GM23248 (cell line): ENCODE data around the gene DUSP28. TPM values are rescaled to one million over a fixed set of nuclear protein-coding genes. Genes with fewer than 3 reads are reported as not detected.

Experiments used
- DNase-seq: peaks from one replicate; pipeline ENCODE4 v3.0.0-alpha.2; 2015
- H2AFZ ChIP-seq: fragments of 200-600 bp; sonication (generic); 2 replicates; pipeline ENCODE4 v1.6.1; 2016; ENCODE audit warnings: antibody characterized with exemption
- H3F3A ChIP-seq: fragments of 200-600 bp; sonication (generic); 2 replicates; pipeline ENCODE4 v1.6.1; 2016; ENCODE audit warnings: mild to moderate bottlenecking, antibody characterized with exemption, mixed run types; ENCODE audit not compliant: insufficient read depth
- H3K27ac ChIP-seq: fragments of 200-600 bp; sonication (generic); 2 replicates; pipeline ENCODE4 v1.5.1; 2016; ENCODE audit warnings: mild to moderate bottlenecking
- H3K27me3 ChIP-seq: fragments of 200-600 bp; sonication (generic); replicated peaks from 2 replicates; pipeline ENCODE4 v1.6.1; 2016; ENCODE audit warnings: mild to moderate bottlenecking; ENCODE audit not compliant: insufficient read depth
- H3K36me3 ChIP-seq: fragments of 200-600 bp; sonication (generic); 2 replicates; pipeline ENCODE4 v1.6.1; 2016; ENCODE audit warnings: low read depth, mild to moderate bottlenecking
- H3K4me1 ChIP-seq: fragments of 200-600 bp; sonication (generic); 2 replicates; pipeline ENCODE4 v1.6.1; 2016; ENCODE audit warnings: mild to moderate bottlenecking; ENCODE audit not compliant: insufficient read depth
- H3K4me2 ChIP-seq: fragments of 200-600 bp; sonication (generic); one replicate; pipeline ENCODE4 v1.6.1; 2016; ENCODE audit warnings: mild to moderate bottlenecking; ENCODE audit not compliant: unreplicated experiment
- H3K4me3 ChIP-seq: fragments of 200-600 bp; sonication (generic); 2 replicates; pipeline ENCODE4 v1.5.1; 2016; ENCODE audit warnings: mild to moderate bottlenecking
- H3K79me2 ChIP-seq: fragments of 200-600 bp; sonication (generic); 2 replicates; pipeline ENCODE4 v1.6.1; 2016; ENCODE audit warnings: mild to moderate bottlenecking; ENCODE audit not compliant: insufficient read depth
- H3K9ac ChIP-seq: fragments of 200-600 bp; sonication (generic); 2 replicates; pipeline ENCODE4 v1.6.1; 2016; ENCODE audit warnings: mild to moderate bottlenecking
- H3K9me2 ChIP-seq: fragments of 200-600 bp; sonication (generic); 2 replicates; pipeline ENCODE4 v1.6.1; 2016; ENCODE audit warnings: mixed run types, mild to moderate bottlenecking, moderate library complexity; ENCODE audit not compliant: insufficient read depth
- H3K9me3 ChIP-seq: fragments of 200-600 bp; sonication (generic); one replicate; pipeline ENCODE4 v1.6.1; 2017; ENCODE audit warnings: low read depth
- H4K20me1 ChIP-seq: fragments of 200-600 bp; sonication (generic); 2 replicates; pipeline ENCODE4 v1.6.0; 2016; ENCODE audit not compliant: insufficient read depth
- EZH2 ChIP-seq: fragments of 200-600 bp; sonication (generic); IDR thresholded peaks from 2 replicates; pipeline ENCODE4 v1.6.1; 2018; ENCODE audit warnings: antibody characterized with exemption, mild to moderate bottlenecking; ENCODE audit not compliant: insufficient read depth, poor library complexity, severe bottlenecking
- EZH2phosphoT487 ChIP-seq: fragments of 200-600 bp; sonication (generic); IDR thresholded peaks from 2 replicates; pipeline ENCODE4 v1.6.1; 2018; ENCODE audit warnings: antibody characterized with exemption, moderate library complexity, mild to moderate bottlenecking, low read depth; ENCODE audit not compliant: insufficient read depth
- WGBS, 2 experiments: methylation state at CpG; one replicate each; pipeline ENCODE4 v1.1.6; 2015 to 2017; ENCODE audit warnings: low lambda C conversion rate in 2 of 2, low coverage in 1 of 2; ENCODE audit errors: missing lambda C conversion rate in 2 of 2; 5-methylcytosine and 5-hydroxymethylcytosine counted together
- in situ Hi-C: fragments of 300-500 bp; cut with MboI; formaldehyde crosslinking; loops from 2 replicates; pipeline ENCODE4 v1.15.0; 2020
- polyA plus RNA-seq: library from polyadenylated mRNA; unstranded; fragments of >200 nt; fragmentation: Nextera tagmentation; extraction: Ambion mirVana; gene quantifications from 2 replicates; pipeline ENCODE4 v1.2.1, GENCODE V29; 2016
- total RNA-seq: library from RNA; depleted of rRNA; stranded (reverse); fragments of >200 nt; shearing (Covaris generic); gene quantifications from 2 replicates; pipeline ENCODE4 v1.2.3, GENCODE V29; 2014

The DUSP28 gene
- total and polyA plus RNA-seq, 2 experiments from 2014 or later = 3.2 to 4.9 TPM

DNA sequence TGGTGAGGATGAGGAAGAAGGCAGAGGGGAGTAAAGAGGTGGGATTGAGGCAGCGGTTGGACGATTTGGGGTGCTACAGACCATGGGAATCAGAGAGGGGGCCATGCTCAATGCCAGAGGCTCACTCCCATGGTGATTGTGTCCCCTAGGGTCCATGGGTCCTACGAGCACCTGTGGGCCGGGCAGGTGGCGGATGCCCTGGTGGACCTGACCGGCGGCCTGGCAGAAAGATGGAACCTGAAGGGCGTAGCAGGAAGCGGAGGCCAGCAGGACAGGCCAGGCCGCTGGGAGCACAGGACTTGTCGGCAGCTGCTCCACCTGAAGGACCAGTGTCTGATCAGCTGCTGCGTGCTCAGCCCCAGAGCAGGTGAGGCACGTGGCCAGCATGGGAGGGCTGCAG lies 31.6 kb downstream of the DUSP28 start:
- peaks cover 5% of the 10 kb centered on the region; the same call in 1 of the 2 replicates for H3K4me1 ChIP-seq
- in situ Hi-C loops = no loop called here
- H3K9me2 ChIP-seq = no peaks in the 10 kb centered on the region
- DNase-seq = no peak
- H4K20me1 ChIP-seq = no peaks in the 10 kb centered on the region
- no peaks in the 10 kb centered on the region for H3K27me3 ChIP-seq
- no peak overlapping the region for H3K4me2 ChIP-seq
- H3K4me3 ChIP-seq = no peak overlapping the region
- H3K9me3 ChIP-seq = no peaks in the 10 kb centered on the region
- H3K36me3 ChIP-seq = no peaks in the 10 kb centered on the region; the same call in 1 of the 2 replicates
- no peak for TF ChIP-seq EZH2phosphoT487
- TF ChIP-seq EZH2 = no peak
- no peak overlapping the region for H3K9ac ChIP-seq
- no peak overlapping the region for H2AFZ ChIP-seq
- H3F3A ChIP-seq = no peaks in the 10 kb centered on the region
- no peak overlapping the region for H3K27ac ChIP-seq
- H3K79me2 ChIP-seq = peaks cover 31% of the 10 kb centered on the region
- 87 to 92% methylated on average over 13 of the region's 13 CpGs for WGBS, 2 experiments

DNA sequence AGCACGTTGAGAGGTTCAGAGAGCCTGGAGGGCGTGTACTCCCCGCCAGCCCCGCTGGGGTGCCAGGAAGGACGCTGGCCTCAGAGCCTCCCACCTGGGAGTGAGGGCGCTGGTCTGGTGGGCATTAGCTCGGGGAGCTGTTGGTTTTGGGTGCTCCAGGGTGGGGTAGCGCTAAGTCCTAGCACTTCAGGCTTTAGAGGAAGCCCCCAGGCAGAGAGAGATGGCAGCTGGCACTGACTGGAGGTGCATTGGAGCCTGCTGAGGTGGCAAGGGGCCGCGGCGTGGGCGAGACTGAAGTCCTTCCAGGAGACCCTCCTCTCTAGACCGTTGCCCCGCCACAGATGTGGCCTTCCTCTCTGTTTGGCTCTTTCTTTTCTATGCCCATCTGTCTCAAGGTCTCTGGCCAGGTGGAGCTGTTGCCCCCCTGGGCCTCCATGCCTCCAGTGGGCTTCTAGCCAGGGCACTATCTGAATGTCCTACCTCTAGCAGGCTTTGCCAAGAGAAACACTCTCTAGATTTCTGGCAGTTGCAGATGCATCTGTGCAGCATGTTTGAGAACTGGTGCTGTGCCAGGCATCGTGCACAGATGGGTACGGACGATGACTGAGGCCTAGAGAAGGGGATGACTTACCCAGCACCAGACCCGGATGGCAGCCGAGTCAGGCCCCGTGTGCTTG lies 33.0 kb downstream of the DUSP28 start:
- H3F3A ChIP-seq = no peaks in the 10 kb centered on the region
- H3K9ac ChIP-seq = no peak overlapping the region
- H3K4me2 ChIP-seq = no peak overlapping the region
- H3K9me3 ChIP-seq = no peaks in the 10 kb centered on the region
- no peak overlapping the region for H3K27ac ChIP-seq
- in situ Hi-C loops = no loop called here
- no peak overlapping the region for H2AFZ ChIP-seq
- H3K36me3 ChIP-seq = no peaks in the 10 kb centered on the region; the same call in 1 of the 2 replicates
- no peak overlapping the region for H3K4me3 ChIP-seq
- no peak for DNase-seq
- TF ChIP-seq EZH2 = no peak
- TF ChIP-seq EZH2phosphoT487 = no peak
- WGBS, 2 experiments = 79 to 83% methylated on average over 19 to 20 of the region's 20 CpGs
- no peaks in the 10 kb centered on the region for H4K20me1 ChIP-seq
- H3K27me3 ChIP-seq = no peaks in the 10 kb centered on the region
- peaks cover 19% of the 10 kb centered on the region for H3K79me2 ChIP-seq
- H3K4me1 ChIP-seq = no peaks in the 10 kb centered on the region
- no peaks in the 10 kb centered on the region for H3K9me2 ChIP-seq

DNA sequence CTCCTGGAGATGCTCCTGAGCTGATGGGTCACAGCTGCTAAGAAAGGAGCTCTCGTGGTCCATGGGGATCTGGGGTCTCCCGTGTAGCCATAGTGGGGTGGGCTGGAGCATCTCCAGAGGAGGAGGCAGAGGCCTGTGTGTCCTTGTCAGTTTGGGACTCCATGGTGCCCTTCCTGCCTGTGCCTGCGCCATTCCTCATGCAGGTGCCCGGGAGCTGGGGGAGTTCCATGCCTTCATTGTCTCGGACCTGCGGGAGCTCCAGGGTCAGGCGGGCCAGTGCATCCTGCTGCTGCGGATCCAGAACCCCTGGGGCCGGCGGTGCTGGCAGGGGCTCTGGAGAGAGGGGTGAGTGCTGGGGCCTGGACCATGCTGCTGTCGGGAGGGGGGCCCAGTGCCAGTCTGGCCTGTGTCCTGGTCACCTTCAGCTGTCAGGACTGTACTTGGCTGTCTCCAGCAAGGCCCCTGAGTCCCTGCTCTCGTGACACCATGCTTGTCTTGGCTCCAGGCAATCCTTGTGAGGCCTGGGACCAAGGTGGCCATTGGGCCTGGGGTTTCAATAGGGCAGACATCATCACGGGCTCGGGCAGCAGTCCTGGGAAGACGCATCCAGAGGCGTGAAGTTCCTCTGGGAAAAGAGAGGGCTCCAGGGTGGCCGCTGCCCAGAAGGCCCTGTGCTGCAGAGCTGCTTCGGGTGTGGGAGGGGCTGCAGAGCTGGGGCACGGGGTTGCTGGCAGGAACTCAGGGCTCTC lies 33.7 kb downstream of the DUSP28 start:
- no peaks in the 10 kb centered on the region for H3F3A ChIP-seq
- H3K9me2 ChIP-seq = no peaks in the 10 kb centered on the region
- no peaks in the 10 kb centered on the region; the same call in 1 of the 2 replicates for H3K36me3 ChIP-seq
- H3K4me1 ChIP-seq = no peaks in the 10 kb centered on the region
- H3K27me3 ChIP-seq = no peaks in the 10 kb centered on the region
- no peak overlapping the region for H3K4me2 ChIP-seq
- TF ChIP-seq EZH2 (no peak), EZH2phosphoT487 (no peak)
- in situ Hi-C loops = no loop called here
- no peaks in the 10 kb centered on the region for H4K20me1 ChIP-seq
- no peaks in the 10 kb centered on the region for H3K9me3 ChIP-seq
- peaks cover 13% of the 10 kb centered on the region; the same call in 1 of the 2 replicates for H3K79me2 ChIP-seq
- H2AFZ ChIP-seq = no peak overlapping the region
- no peak overlapping the region for H3K4me3 ChIP-seq
- no peak overlapping the region for H3K9ac ChIP-seq
- WGBS, 2 experiments = 88% methylated on average over 19 of the region's 19 CpGs
- DNase-seq = no peak
- no peak overlapping the region for H3K27ac ChIP-seq

DNA sequence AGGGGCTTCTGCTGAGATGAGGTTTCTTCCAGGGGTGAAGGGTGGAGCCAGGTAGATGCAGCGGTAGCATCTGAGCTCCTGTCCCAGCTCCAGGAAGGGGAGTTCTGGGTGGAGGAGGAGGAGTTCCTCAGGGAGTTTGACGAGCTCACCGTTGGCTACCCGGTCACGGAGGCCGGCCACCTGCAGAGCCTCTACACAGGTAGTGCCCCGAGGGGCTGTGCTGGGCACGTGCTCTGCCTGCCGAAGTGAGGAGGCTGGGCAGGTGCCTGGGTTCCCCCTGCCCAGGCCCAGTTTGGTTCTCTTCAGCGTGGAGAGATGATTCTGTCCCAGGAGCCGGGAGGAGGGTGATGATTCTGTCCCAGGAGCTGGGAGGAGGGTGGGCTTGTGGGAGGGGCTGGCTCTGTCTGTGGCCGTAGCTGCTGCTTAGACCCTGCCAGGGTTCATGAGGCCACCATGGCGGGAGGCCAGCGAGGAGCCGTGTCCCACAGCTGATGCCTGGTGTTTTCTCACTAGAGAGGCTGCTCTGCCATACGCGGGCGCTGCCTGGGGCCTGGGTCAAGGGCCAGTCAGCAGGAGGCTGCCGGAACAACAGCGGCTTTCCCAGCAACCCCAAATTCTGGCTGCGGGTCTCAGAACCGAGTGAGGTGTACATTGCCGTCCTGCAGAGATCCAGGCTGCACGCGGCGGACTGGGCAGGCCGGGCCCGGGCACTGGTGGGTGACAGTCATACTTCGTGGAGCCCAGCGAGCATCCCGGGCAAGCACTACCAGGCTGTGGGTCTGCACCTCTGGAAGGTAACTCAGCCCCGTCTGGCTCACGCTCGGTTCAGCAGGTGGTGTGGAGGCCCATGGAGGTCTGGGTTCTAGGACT lies 34.6 kb downstream of the DUSP28 start:
- Histone ChIP-seq H3K27me3 (no peaks in the 10 kb centered on the region), H3K9me2 (no peaks in the 10 kb centered on the region), H4K20me1 (no peaks in the 10 kb centered on the region), H3K9ac (no peak overlapping the region), H3K4me1 (no peaks in the 10 kb centered on the region), H3F3A (no peaks in the 10 kb centered on the region), H3K9me3 (no peaks in the 10 kb centered on the region), H3K27ac (no peak overlapping the region), H3K4me3 (no peak overlapping the region), H2AFZ (no peak overlapping the region), H3K79me2 (peaks cover 4% of the 10 kb centered on the region; the same call in 1 of the 2 replicates), H3K36me3 (no peaks in the 10 kb centered on the region; the same call in 1 of the 2 replicates), H3K4me2 (no peak overlapping the region)
- WGBS, 2 experiments = 91 to 93% methylated on average over 31 to 32 of the region's 34 CpGs
- DNase-seq = no peak
- TF ChIP-seq EZH2 = no peak
- no peak for TF ChIP-seq EZH2phosphoT487
- in situ Hi-C loops = no loop called here
